GM13977 (cell line): ENCODE measurements around the gene PANK4.

Source experiments
- DNase-seq: peaks from one replicate; pipeline ENCODE4 v3.0.0; 2012; ENCODE audit warnings: low spot score
- in situ Hi-C: fragments of 300-500 bp; cut with MboI; formaldehyde crosslinking; loops from one replicate; pipeline ENCODE4 v1.12.0; 2022; ENCODE audit warnings: low sequenced_read_pairs, low pct_unique_long_range_greater_than_20kb, mixed read lengths, inconsistent platforms; ENCODE audit not compliant: unreplicated experiment
- TF ChIP-seq, protein P1 (sequence below): IDR thresholded peaks from 2 replicates; pipeline ENCODE4 v1.5.1; 2012; ENCODE audit warnings: mild to moderate bottlenecking, control low read depth; ENCODE audit not compliant: insufficient read depth; ENCODE audit errors: extremely low read depth, missing control alignments

Gene PANK4

DNA sequence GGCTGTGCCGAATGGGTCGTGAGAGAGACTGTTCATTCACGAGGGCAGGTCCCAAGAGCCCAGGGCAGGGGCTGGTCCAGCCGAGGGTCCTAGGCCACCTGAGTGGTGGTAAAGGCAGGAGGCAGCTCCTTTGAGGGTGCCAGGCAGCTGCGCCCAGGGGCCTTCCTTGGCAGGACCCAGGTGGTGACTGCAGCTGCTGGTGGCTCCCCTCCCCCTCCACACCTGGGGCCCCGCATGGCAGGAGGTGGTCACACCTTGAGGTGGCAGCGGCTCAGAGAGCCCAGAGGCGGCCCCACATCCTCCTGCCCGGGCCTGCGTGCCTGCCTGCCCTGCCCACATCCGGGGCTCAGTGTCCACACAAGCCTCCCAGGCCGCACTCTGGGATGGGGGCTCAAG is 60.1 kb downstream of the PANK4 start:
- in situ Hi-C loops, result no loop called here
- DNase-seq, result no peak
- TF ChIP-seq, protein P1, sequence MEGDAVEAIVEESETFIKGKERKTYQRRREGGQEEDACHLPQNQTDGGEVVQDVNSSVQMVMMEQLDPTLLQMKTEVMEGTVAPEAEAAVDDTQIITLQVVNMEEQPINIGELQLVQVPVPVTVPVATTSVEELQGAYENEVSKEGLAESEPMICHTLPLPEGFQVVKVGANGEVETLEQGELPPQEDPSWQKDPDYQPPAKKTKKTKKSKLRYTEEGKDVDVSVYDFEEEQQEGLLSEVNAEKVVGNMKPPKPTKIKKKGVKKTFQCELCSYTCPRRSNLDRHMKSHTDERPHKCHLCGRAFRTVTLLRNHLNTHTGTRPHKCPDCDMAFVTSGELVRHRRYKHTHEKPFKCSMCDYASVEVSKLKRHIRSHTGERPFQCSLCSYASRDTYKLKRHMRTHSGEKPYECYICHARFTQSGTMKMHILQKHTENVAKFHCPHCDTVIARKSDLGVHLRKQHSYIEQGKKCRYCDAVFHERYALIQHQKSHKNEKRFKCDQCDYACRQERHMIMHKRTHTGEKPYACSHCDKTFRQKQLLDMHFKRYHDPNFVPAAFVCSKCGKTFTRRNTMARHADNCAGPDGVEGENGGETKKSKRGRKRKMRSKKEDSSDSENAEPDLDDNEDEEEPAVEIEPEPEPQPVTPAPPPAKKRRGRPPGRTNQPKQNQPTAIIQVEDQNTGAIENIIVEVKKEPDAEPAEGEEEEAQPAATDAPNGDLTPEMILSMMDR, result no peak

DNA sequence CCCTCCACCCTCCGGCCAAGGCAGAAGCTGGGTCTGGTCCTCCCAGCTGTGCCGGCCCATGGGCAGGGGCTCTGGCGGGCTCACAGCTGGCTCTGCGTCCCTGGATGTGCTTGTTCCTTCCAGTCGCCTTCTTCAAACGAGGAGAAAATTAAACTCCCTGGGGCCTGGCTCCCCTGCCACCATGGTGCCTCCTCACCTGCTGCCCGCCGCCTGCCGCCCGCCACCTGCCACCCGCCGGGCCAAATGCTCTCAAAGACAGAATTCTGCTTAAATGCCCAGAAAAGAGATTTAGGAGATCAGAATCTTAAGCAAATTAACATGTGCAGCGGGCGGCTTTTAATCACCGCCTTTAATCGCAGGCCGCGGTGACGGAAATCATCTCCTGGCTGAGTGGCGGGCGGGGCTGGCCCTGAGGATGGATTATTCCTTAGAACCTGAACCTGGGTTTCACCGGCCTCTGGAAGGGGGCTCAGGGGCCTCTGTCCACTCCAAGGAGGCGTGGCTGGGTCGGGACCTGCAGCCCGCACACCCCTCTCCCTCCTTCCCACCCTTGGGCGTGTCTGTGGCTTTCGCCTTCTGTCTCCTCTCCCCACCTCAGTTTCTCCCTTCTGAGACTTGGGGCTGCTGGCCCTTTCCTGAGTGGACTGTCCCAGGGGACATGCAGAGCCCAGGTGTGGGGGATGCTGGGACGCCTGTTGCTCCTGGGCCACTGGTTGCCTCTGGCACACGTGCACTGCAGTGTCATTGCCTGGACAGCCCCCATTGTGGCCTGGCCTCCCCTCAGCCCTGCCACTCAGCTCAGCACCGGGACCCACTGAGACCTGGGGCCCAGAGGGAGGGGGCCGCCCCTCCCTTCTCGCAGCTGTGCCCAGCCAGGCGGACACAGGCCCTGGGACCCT is 60.8 kb downstream of the PANK4 start:
- no peak for DNase-seq
- in situ Hi-C loops, result no loop called here
- TF ChIP-seq, protein P1, result no peak

DNA sequence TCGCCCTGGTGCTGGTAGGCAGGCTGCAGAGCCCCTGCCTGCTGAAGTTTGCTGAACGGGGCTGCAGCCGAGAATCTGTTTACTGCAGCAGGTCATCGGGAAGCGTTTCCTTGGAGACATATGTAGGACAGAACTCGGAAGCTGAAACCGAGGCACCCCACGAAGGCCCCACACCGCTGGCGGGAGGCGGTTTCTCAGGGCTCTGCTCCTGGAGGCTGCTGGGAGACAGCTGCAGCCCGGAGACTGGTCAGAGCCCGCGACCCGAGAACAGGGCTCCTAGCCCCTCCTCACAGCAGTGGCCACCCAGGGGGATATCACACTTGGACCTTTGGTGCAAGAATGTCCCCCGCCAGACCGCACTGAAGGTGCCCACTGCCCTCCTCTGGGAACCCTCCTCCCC is 63.0 kb downstream of the PANK4 start:
- TF ChIP-seq, protein P1, result no peak
- in situ Hi-C loops, result no loop called here
- DNase-seq, result no peak

DNA sequence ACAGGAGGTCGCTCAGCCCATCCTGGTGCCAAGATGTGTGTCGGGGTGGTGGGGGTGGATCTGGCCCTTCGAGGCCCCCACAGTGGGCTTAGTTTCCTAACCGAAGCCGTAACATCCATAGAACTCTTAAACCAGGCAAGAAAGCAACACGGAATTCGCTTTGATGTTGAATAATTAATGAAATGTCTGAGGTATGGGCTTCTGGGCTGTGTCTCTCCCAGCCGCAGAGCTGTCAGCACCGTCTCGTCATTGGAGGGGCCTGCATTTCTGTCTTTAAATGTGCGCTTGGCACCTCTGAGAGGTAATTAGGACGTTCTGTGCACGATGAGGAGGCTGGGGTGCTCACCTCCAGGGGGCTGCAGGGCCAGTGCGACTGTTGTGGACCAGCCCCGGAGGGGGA is 63.6 kb downstream of the PANK4 start:
- in situ Hi-C loops, result no loop called here
- TF ChIP-seq, protein P1, result no peak
- DNase-seq, result no peak

DNA sequence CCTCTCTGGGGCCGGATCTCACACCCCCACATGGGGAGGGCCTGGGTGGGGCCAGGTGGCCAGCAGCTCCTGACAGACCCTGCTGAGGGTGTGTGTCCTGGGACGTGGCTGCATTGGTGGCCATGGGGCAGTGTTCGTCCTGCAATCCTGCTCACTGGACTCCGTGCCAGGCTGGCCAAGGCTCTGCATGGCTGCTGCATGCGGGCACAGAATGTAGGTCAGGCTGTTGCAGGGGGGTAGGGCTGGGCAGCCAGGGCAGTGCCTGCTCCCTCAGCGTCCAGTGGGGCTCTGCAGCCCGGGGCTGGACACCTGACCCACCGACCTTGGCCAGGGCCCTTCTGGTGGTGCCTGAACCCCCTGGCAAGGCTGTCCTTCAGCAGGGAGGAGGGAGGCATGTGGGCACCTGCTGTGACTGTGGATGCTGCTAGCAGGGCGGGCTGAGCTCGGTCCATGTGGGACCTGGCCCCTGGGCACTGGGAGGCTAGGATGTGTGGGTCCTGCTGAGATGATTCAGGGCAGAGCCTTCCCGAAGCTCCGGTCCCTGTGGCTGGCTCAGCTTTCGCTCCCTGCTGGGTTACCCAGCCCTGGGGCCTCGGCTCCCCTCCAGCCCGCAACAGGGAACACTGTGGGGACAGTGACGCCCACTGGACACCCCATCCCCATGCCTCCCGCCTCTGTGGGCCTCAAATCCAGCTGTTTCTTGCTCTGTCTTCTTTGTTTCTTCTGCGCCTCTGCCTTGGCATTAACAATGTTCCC is 65.2 kb downstream of the PANK4 start:
- in situ Hi-C loops, result no loop called here
- TF ChIP-seq, protein P1, result no peak
- no peak for DNase-seq

DNA sequence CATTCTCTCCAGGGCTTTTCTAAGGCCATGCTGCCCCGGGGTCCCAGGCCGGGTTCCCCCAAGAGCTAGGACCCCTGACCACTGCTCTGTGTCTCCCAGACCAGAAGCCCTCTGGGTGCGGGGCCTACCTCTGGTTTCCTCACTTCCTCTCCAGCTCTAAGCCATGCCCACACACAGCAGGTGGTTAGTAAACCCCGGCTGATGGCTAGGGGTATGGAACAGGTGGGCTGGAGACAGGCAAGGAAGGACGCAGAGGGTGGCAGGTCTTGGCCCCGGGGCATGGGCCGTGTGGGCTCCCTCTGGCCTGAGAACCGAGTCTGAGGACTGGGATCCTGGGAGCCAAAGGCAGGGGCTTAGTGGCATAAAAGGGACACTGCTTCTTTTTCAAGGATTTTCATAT is 66.2 kb downstream of the PANK4 start:
- in situ Hi-C loops, result no loop called here
- DNase-seq, result no peak
- TF ChIP-seq, protein P1, result no peak
